Kidney (tissue), 14 donors: ENCODE results near the gene ME2. TPM values are rescaled to one million over a fixed set of nuclear protein-coding genes. Genes with fewer than 3 reads are reported as not detected.

Experiments used
- DNase-seq, 5 donors: peaks; one replicate each; pipeline ENCODE4 v3.0.0-alpha.2; 2013 to 2020
- FAIRE-seq: peaks from 2 replicates; lab custom pipeline; 2012; peaks lifted over from hg19 to GRCh38; lab: Jason Lieb, UNC
- H3K27ac ChIP-seq, 2 donors: one replicate each; pipeline ENCODE4 v1.7.0; 2013; ENCODE audit warnings: low read depth in 2 of 2, low read length in 2 of 2, inconsistent platforms in 1 of 2
- H3K27me3 ChIP-seq: one replicate; pipeline ENCODE4 v1.7.1; 2013; ENCODE audit warnings: low read length, inconsistent platforms; ENCODE audit not compliant: control insufficient read depth, insufficient read depth
- H3K36me3 ChIP-seq, 3 donors: one replicate each; pipeline versions ENCODE4 v1.7.0 to v1.7.1; 2013; ENCODE audit warnings: low read length in 3 of 3, control low read depth in 1 of 3, inconsistent platforms in 1 of 3; ENCODE audit not compliant: insufficient read depth in 3 of 3, control insufficient read depth in 2 of 3
- H3K4me1 ChIP-seq, 3 donors: one replicate each; pipeline versions ENCODE4 v1.7.0 to v1.7.1; 2013; ENCODE audit warnings: low read length in 3 of 3, inconsistent platforms in 1 of 3, low read depth in 1 of 3; ENCODE audit not compliant: control insufficient read depth in 2 of 3, insufficient read depth in 2 of 3
- H3K4me3 ChIP-seq, 3 donors: one replicate each; pipeline versions ENCODE4 v1.7.0 to v1.8.1; 2013; ENCODE audit warnings: low read length in 3 of 3, control low read depth in 1 of 3, inconsistent platforms in 1 of 3
- H3K9ac ChIP-seq, 3 donors: one replicate each; pipeline versions ENCODE4 v1.7.0 to v1.7.1; 2013; ENCODE audit warnings: low read length in 3 of 3, control low read depth in 1 of 3, inconsistent platforms in 1 of 3
- H3K9me3 ChIP-seq, 3 donors: one replicate each; pipeline versions ENCODE4 v1.7.0 to v1.7.1; 2013; ENCODE audit warnings: low read length in 3 of 3, control low read depth in 1 of 3, inconsistent platforms in 1 of 3; ENCODE audit not compliant: control insufficient read depth in 2 of 3, insufficient read depth in 1 of 3
- CTCF ChIP-seq: IDR thresholded peaks from 3 replicates; pipeline ENCODE4 v1.5.1; 2012; ENCODE audit warnings: mild to moderate bottlenecking, moderate library complexity, borderline replicate concordance; ENCODE audit not compliant: insufficient read depth; ENCODE audit errors: extremely low read depth
- intact Hi-C: fragments of 100-400 bp; cut with DNase I; formaldehyde crosslinking; loops from one replicate; pipeline ENCODE4 v1.11.1; 2022
- polyA plus RNA-seq: library from polyadenylated mRNA; stranded (reverse); fragments of 350-450 nt; fragmentation: Illumina TruSeq; extraction: RNeasy Lipid Tissue Mini Kit (QIAGEN cat#74804); gene quantifications from one replicate; pipeline ENCODE4 v1.2.3, GENCODE V29; 2014; ENCODE audit warnings: low read depth, low replicate concordance; ENCODE audit not compliant: insufficient read depth
- total RNA-seq: library from RNA; stranded (reverse); fragmentation: NEBNext Ultra II Directional; extraction: Animal tissue kit (Norgen Biotek cat#: 25700); gene quantifications from one replicate; pipeline ENCODE4 v1.2.1, GENCODE V29; 2021
- donor health status: control.
- donor health status: control.
- donor health status: control.
- donor health status: control.
- donor health status: control.
- donor health status: DM: yes; HTN: yes; CAD: no.
- donor health status: Normal renal cell carcinoma (clear cell type).

ME2 gene
- total and polyA plus RNA-seq, 2 donors from 2014 or later = 20.5 to 32.8 TPM

GRCh38 chr18:50839996-50840395, 38.9 kb upstream of the ME2 start:
- no peak for TF ChIP-seq CTCF
- DNase-seq (no peak), FAIRE-seq (no peak)
- Histone ChIP-seq H3K4me1 (peaks cover 0 to 11% (median 3%) of the 10 kb centered on the region in 3 donors), H3K4me3 (no peak overlapping the region), H3K9me3 (no peaks in the 10 kb centered on the region), H3K27me3 (no peaks in the 10 kb centered on the region), H3K27ac (no peak overlapping the region), H3K36me3 (no peaks in the 10 kb centered on the region), H3K9ac (no peak overlapping the region)
- intact Hi-C loops = no loop called here

- Histone ChIP-seq H3K9me3 (no peaks in the 10 kb centered on the region), H3K27ac (no peak overlapping the region), H3K4me1 (peaks cover 0 to 7% (median 0%) of the 10 kb centered on the region in 3 donors), H3K9ac (no peak overlapping the region), H3K4me3 (peak overlapping the region in 1 of 3 donors; percentile 22), H3K36me3 (no peaks in the 10 kb centered on the region), H3K27me3 (no peaks in the 10 kb centered on the region)
- FAIRE-seq (no peak), DNase-seq (no peak)
- TF ChIP-seq CTCF = no peak
- intact Hi-C loops = no loop called here
Observed at GRCh38 chr18:50842846-50843245, 36.1 kb upstream of the ME2 start.

DNA sequence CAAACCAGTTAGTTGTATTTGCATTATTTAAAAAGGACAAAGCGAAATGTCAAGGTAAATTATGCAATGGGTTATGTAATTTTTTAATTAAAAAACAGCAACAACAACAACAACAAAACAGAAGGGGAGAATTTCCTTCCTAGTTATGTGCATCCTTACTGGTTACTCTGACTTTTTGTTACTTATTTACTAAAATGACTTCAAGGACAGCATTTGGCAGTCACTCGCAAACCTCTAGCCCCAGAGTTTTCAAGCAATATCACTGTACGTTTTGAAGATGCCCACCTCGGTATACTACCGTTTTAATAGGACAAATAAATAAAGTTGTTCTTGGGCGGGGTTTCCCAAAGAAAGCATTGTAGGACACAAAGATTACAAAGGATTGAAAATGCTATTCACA, 34.4 kb upstream of the ME2 start:
- H3K27ac ChIP-seq = no peak overlapping the region
- FAIRE-seq (peak; percentile 32), DNase-seq (no peak)
- TF ChIP-seq CTCF = no peak
- intact Hi-C loops = no loop called here
- no peak overlapping the region for H3K4me3 ChIP-seq
- no peak overlapping the region for H3K9ac ChIP-seq
- no peaks in the 10 kb centered on the region for H3K9me3 ChIP-seq
- H3K27me3 ChIP-seq = no peaks in the 10 kb centered on the region
- H3K4me1 ChIP-seq = peaks cover 0 to 7% (median 0%) of the 10 kb centered on the region in 3 donors
- H3K36me3 ChIP-seq = no peaks in the 10 kb centered on the region

DNA sequence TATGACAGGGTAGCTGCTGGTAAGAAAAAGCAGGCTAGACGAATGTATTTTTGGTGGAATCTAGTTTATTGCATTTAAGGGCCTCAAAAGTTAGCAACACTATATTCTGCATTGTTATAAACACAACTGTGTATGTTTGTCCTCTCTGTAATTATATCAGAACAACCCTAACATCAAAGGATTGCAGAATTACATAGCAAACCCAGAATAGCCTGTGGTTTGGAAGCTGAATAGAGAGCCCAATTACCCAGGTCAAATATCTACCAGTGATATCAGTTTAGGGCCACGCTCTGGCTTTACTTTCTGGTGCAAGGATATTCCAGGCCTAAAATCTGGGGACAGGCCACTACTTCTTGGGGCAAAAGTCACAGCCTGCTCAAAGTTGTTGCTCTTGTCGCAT, 34.0 kb upstream of the ME2 start:
- H3K36me3 ChIP-seq = no peaks in the 10 kb centered on the region
- no peaks in the 10 kb centered on the region for H3K27me3 ChIP-seq
- intact Hi-C loops = no loop called here
- FAIRE-seq = no peak
- no peak overlapping the region for H3K4me3 ChIP-seq
- no peak overlapping the region for H3K27ac ChIP-seq
- no peak overlapping the region for H3K9ac ChIP-seq
- TF ChIP-seq CTCF = no peak
- DNase-seq = no peak
- peaks cover 0 to 7% (median 0%) of the 10 kb centered on the region in 3 donors for H3K4me1 ChIP-seq
- H3K9me3 ChIP-seq = no peaks in the 10 kb centered on the region
